Umbilical cord (tissue), 2 donors: ENCODE data around the gene MAMDC4. TPM values are rescaled to one million over a fixed set of nuclear protein-coding genes. Genes with fewer than 3 reads are reported as not detected.
"Not testable (repeated sequence)": the region's sequence is repeated elsewhere in the genome, so short reads cannot be mapped to it uniquely, and the experiment has no call there.

Experiments
- DNase-seq: peaks from one replicate; pipeline ENCODE4 v3.0.0-alpha.2; 2015; ENCODE audit warnings: low spot score
- total RNA-seq: library from RNA; depleted of rRNA; stranded (reverse); fragments of >200 nt; gene quantifications from one replicate; pipeline ENCODE4 v1.2.3, GENCODE V29; 2014; ENCODE audit warnings: low replicate concordance; ENCODE audit not compliant: insufficient read depth

The MAMDC4 gene
- total RNA-seq, 1 donor from 2014 or later: 4.6 TPM

DNA sequence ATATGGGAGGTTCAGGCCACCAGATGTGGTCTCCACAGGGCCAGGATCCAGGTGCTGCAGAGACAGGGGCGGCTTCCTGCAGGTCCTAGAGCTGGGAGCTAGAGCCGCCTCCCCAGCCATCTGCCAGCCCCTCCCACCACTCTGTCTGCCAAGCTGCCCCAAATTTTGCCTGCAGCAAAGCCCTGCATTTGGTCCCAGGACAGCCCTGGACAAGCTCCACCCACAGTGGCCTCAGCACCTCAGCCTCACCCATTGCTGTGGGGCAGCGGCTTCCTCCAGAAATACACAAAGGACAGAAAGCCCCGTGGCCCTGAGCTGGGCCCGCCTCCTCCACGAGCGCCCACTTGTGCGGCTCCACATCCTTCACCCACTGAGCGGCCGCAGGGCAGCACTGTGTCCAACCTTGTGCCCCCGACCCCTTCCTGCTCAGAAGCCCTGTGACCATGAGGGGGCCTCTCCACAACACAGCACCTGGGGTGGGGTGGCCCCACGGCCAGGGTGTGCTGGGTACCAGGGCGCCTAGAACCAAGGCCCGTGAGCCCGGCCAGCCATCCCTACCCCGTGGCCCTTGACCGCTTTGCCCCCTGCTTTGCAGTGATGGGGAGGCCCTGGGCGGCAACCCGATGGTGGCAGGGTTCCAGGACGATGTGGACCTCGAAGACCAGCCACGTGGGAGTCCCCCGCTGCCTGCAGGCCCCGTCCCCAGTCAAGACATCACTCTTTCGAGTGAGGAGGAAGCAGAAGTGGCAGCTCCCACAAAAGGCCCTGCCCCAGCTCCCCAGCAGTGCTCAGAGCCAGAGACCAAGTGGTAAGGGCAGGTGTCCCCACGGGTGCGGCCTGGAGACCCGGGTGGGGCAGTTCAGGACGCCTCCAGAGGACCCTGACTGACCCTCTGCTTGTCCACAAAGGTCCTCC, 13.6 kb upstream of the MAMDC4 start:
- no peak for DNase-seq

DNA sequence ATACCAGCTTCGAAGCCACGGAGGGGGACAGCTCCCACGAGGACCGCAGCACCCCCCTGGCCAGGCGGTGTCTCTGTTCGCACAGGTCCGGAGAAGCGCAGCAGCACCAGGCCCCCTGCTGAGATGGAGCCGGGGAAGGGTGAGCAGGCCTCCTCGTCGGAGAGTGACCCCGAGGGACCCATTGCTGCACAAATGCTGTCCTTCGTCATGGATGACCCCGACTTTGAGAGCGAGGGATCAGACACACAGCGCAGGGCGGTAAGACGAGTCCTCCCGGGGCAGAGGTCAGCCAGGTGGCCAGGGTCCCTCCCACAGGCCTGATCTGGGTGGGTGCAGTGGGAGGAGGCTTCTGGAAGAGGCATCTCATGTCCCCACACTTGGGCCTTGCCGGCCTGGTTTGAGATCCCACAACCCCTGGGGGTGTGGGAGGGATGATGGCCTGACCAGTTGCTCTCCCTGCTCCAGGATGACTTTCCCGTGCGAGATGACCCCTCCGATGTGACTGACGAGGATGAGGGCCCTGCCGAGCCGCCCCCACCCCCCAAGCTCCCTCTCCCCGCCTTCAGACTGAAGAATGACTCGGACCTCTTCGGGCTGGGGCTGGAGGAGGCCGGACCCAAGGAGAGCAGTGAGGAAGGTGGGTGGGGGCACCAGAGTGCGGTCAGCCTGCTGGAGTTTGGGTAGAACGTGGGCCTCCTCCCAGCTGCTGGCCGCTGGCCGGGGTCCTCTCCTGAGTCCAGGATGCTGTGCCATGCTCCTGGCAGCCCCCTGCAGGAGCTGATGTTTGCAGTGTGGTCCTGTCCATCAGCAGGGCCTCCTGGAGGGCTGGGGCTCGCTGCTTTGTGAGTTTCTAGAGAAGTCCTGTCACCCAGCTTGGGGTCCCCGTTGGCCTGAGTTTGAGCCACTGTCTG, 12.7 kb upstream of the MAMDC4 start:
- DNase-seq: no peak

DNA sequence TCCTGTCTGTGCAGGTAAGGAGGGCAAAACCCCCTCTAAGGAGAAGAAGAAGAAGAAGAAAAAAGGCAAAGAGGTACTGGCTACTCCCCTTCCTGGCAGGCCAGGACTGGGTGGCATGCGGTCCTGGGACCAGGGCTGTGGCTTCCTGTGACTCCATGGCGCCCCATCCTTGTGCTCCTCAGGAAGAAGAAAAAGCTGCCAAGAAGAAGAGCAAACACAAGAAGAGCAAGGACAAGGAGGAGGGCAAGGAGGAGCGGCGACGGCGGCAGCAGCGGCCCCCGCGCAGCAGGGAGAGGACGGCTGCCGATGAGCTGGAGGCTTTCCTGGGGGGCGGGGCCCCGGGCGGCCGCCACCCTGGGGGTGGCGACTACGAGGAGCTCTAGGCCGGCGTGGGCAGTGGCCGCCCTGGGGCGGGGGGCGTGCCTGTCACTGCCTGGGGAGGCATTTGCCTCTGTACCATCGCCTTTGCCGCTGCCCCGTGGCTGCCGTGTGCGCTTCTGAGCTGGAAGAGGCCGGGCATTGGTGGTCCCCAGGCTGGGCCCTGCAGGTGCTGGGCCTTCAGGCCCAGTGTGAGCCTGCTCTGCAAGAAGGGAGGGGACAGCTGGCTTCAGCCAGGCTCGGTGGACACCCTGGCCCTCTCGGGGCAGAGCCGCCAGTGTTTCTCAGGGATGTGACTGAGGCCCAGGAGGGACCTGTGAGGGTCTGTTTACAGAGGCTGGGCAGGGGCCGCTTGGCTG, 11.8 kb upstream of the MAMDC4 start:
- DNase-seq: no peak

DNA sequence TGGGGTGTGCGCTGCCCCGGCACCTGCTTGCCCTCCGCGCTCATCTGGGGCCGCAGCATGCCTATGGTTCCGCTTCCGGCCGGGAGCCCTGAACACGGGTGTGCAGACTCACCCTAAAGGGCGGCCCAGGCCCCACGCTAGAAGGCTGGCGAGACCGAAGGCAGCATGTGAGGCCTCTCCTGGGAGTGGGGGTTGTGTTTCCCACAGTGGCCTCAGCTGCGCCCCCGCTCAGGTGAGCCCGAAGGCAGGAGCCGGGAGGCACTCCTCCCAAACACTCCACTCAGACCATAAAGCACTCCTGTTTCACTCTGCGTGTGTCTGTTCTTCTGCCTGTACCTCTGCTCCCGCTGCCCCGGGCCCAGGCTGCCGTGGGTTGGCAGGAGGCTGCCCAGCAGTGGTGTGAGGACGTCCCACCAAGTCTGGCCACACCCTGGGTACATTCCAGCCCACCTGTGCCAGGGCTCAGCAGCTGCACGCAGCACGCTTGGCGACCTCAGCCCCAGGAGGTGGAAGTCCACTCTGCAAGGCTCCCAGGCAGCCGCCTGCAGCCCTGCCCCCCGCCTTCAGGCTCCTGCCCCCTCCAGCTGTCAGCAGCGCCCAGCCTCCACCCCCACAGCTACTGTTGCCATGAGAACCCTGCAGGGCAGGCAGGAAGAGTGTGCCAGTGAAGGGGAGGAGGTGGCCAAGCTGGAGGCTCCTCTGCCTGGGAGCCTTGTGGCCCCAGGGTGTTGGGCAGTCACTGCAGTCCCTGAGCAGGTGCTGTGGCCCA, 11.1 kb upstream of the MAMDC4 start:
- peak; percentile 73 for DNase-seq

DNA sequence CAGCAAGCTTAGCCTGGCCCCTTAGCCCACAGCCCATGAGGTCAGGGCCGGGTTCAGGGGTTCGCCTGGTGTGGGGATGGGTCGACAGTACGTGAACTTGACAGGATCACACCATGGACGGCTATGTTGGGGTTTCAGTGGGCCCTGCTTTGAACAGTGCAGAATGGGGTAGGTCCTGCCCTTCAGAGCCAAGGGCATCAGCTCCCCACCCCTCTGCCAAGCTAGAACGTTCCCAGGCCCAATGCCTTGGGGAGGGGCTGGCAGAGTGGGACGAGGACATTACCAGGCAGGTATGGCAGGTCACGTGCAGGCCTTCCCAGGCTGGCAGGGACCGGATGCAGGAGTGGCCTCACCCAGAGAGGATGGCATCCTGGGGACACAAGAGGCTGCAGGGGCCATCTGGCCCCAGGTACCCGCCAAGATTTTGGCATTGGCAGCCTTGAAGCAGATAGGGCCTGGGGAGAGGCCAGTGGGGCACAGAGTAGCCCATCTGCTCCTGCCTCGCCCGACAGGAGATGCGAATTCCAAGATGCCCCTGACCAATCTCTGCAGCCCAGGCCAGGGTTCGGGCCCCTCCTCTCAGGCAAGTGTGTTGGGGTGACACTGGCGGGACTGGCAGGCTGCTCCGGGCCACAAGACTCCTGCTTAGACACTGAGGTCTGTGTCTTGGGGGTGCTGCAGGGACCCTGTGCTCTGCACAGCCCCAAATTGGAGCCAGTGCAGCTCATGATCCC, 10.3 kb upstream of the MAMDC4 start:
- not testable (repeated sequence) for DNase-seq

DNA sequence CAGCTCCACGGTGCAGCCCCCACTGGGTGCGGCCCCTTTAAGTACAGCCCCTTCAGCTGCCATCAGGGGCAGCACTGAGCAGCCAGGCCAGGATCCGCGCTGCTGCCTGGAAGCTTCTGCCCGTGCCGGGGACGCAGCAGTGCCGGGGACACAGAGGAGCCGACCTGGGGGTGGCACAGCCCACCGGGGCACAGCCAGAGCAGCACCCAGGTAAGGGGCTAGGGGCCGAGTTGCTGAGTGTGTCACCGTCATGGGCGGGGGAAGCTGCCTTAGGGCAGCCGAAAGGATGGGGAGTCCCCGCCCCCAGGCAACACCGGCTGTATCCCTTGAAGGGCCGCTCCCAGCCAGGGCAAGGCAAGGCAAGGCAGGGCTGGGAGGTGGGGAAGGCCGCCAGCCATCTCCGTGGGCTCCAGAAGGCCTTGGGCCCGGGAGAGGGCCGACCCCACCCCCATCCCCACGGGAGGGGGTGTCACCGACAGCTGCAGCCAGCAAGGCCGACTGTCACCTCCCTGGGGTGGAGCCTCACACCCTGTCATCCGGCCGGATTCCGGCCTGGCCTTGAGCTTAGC, 9.7 kb upstream of the MAMDC4 start, which contains the start of gene AJM1:
Gene AJM1 (plus strand): TSS at position 99 of the 569 bp plus-strand sequence. CDS start 1,937 bp downstream, outside the sequence.
- peak; percentile 88 for DNase-seq

GRCh38 chr9:136843159-136843800, 8.9 kb upstream of the MAMDC4 start:
- not testable (repeated sequence) for DNase-seq

- DNase-seq: not testable (repeated sequence)
Measured at GRCh38 chr9:136843801-136844740, 8.1 kb upstream of the MAMDC4 start.

GRCh38 chr9:136844761-136845464, 7.2 kb upstream of the MAMDC4 start:
- DNase-seq: no peak

- DNase-seq: no peak
Measured at GRCh38 chr9:136845465-136846260, 6.5 kb upstream of the MAMDC4 start.

DNA sequence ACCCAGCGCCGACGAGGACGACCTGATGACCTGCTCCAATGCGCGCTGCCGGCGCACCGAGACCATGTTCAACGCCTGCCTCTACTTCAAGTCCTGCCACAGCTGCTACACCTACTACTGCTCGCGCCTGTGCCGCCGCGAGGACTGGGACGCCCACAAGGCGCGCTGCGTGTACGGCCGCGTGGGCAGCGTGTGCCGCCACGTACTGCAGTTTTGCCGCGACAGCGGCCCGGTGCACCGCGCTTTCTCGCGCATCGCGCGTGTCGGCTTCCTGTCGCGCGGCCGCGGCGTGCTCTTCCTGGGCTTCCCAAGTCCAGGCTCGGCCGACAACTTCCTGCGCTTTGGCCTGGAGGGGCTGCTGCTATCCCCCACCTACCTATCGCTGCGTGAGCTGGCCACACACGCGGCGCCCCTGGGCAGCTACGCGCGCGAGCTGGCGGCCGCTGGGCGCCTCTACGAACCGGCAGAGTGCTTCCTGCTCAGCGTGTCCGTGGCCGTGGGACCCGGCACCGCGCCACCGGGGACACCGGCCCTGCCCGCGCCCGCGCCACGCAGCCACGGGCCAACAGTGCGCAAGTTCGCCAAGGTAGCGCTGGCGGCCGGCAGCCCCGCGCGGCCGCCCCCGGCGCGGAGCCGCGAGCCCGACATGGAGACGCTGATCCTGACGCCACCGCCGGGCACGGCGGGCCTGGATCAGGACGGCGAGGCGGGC, 5.6 kb upstream of the MAMDC4 start:
- DNase-seq: no peak

- peak; percentile 90 for DNase-seq
Measured at GRCh38 chr9:136847088-136847825, 4.9 kb upstream of the MAMDC4 start.

DNA sequence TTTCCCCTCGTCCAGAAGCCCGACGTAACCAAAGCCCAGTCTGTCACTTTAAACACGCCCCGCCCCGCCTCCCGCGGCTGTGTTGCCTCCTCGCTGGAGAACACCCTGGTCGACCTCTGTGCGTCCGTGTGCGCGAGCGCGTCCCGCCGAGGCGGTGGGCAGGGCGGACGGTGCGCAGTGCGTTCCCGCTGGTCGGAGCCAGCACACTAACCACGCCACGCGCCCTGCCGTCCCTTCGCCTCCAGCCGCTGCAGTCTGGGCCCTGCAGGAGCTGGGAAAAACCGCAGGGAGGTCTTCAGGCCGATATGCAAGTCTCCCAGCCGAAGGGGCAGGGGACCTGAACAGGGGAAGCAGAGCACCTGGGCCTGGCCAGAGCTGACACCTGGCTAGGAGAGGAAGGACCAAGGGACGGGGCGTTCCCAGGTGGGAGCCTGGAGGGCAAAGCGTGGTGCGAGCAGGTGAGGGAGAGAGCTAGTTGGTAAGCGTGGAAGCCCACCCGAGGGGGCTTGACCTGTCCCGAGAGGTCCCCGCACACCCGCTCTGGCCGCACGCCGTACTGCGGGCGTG, 4.2 kb upstream of the MAMDC4 start:
- DNase-seq: peak; percentile 90

GRCh38 chr9:136848393-136849037, 3.6 kb upstream of the MAMDC4 start:
- peak; percentile 72 for DNase-seq
